HUES6 (cell line): ENCODE data around the gene NKAPL.

Experiments used
- H3K27ac ChIP-seq: 2 replicates; pipeline ENCODE4 v1.7.0; 2013; ENCODE audit warnings: low read depth, mild to moderate bottlenecking, low read length, inconsistent platforms
- H3K27me3 ChIP-seq: 2 replicates; pipeline ENCODE4 v1.6.1; 2013; ENCODE audit warnings: low read length; ENCODE audit not compliant: control insufficient read depth, insufficient read depth
- H3K36me3 ChIP-seq: 2 replicates; pipeline ENCODE4 v1.6.1; 2013; ENCODE audit warnings: low read length; ENCODE audit not compliant: control insufficient read depth, insufficient read depth
- H3K4me1 ChIP-seq: 2 replicates; pipeline ENCODE4 v1.6.1; 2013; ENCODE audit warnings: low read length; ENCODE audit not compliant: control insufficient read depth, insufficient read depth
- H3K4me3 ChIP-seq: 2 replicates; pipeline ENCODE4 v1.5.1; 2013; ENCODE audit warnings: low read depth, low read length
- H3K9ac ChIP-seq: one replicate; pipeline ENCODE4 v1.6.1; 2013; ENCODE audit warnings: mild to moderate bottlenecking, low read length
- H3K9me3 ChIP-seq: 2 replicates; pipeline ENCODE4 v1.6.1; 2013; ENCODE audit warnings: low read depth, low read length; ENCODE audit not compliant: control insufficient read depth, insufficient read depth

NKAPL gene

DNA sequence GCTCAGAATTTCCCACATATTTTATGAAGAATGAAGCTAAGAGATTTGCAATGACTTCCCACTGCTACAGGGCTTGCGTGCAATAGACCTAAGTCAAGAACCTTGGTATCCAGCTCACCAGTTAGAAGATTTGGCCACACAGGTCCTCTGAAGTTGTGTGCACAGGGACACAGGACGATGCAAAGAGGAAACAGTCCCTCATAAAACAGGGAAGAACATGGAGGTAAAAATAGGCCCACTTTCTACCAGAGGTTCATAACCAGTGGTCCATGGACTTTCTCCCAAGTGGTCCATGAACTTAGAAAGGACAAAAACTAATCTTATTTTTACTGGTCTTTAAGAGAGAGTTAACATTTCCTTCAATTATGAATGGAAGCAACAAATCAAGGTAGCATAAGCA lies 8.3 kb upstream of the NKAPL start:
- H3K9ac ChIP-seq = no peak overlapping the region
- peak overlapping the region; percentile 79 for H3K4me3 ChIP-seq
- no peaks in the 10 kb centered on the region for H3K27me3 ChIP-seq
- H3K9me3 ChIP-seq = no peaks in the 10 kb centered on the region
- no peak overlapping the region for H3K27ac ChIP-seq
- peaks cover 22% of the 10 kb centered on the region for H3K36me3 ChIP-seq
- H3K4me1 ChIP-seq = peaks cover 11% of the 10 kb centered on the region; the same call in 1 of the 2 replicates

DNA sequence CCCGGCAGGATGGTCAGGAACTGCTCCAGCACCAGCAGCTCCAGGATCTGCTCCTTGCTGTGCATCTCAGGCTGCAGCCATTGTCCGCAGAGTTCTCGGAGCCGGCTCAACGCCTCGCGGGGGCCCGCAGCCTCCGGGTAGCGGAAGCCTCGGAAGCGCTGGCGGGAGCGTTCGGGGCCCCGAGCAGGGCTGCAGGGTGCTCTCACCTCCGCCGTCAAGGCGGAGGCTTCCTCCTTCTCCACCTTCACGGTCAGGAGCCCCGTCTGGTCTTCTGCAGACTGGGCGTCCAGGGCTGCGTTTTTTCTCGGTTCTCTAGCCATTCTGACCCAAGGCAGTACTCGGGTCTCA lies 7.5 kb upstream of the NKAPL start:
- Histone ChIP-seq H3K4me3 (peak overlapping the region; percentile 79), H3K27ac (no peak overlapping the region; the same call in 1 of the 2 replicates), H3K27me3 (no peaks in the 10 kb centered on the region), H3K9ac (peak overlapping the region; percentile 74), H3K9me3 (no peaks in the 10 kb centered on the region), H3K36me3 (peaks cover 13% of the 10 kb centered on the region), H3K4me1 (peaks cover 11% of the 10 kb centered on the region; the same call in 1 of the 2 replicates)

DNA sequence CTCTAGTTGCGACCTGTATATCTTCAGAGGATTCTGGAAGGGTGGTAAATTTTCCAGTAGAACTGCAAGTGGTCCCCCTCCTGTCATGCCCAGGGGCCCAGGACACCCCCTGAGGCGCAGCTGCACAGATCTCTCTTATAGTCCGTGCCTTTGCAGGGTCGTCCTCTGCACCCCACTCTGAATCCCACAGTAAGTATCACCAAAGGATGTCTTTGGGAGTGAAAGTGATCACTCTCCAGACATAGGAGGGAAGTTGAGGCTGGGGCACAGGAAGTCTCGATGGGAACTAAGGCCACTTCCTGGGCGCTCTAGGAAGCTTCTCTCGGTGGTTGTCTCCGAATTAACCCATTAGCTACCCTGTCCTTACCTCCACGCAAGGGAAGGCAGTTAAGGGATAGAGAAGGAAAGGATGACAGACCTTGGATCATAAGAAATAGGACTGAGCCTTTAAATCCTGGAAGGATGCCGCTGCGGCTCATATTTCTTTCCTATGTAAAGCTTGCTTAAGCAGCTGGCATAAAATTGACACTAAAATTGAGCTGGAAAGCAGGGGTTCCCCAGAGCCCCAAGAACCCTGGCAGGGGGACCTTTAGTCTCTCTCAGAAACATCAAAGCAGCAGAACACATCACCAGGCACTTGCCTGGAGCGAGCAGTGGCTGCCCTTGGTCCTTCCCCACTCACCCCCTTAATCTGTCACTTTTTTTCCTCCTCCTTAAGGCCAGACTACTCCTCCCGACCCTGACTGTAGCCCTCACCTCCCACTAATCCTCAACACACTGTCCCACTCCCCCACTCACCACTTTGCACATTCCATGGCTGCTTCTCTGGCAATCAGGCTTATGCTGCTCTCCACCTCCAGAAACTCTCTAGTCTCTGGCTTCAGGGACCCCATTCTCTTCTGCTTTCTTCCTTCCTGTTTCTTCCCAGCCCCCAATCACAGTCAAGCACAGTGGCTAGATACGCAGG lies 6.8 kb upstream of the NKAPL start, which contains the start of gene ZKSCAN4:
Gene ZKSCAN4, minus strand, starts transcription at position 261 of the 967 bp plus-strand sequence. CDS start 289 bp downstream, outside the sequence.
- Histone ChIP-seq H3K9ac (peak within 1 kb of the TSS; percentile 74), H3K36me3 (peaks cover 10% of the 10 kb centered on the region; the same call in 1 of the 2 replicates), H3K4me3 (peak within 1 kb of the TSS; percentile 79), H3K4me1 (peaks cover 11% of the 10 kb centered on the region; the same call in 1 of the 2 replicates), H3K27ac (no peak within 1 kb of the TSS; the same call in 1 of the 2 replicates), H3K9me3 (no peaks in the 10 kb centered on the region), H3K27me3 (no peaks in the 10 kb centered on the region)

DNA sequence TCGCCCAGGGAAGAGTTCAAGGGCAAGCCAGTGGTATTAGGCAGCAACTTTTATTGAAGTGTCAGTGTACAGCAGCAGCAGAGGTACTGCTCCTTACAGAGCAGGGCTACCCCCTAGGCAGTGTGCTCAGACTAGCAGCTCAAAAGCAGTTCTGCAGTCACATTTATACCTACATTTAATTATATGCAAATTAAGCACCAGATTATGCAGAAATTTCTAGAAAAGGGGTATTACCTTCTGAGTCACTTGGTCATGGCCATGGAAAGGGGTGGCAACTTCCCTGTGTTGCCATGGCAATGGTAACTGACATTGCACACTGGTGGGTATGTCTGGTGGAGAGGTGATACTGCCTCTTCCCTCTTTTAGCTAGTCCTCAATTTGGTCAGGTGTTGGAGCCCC lies 5.0 kb upstream of the NKAPL start:
- no peaks in the 10 kb centered on the region for H3K9me3 ChIP-seq
- H3K36me3 ChIP-seq = no peaks in the 10 kb centered on the region
- no peak overlapping the region for H3K4me3 ChIP-seq
- H3K27ac ChIP-seq = no peak overlapping the region
- peaks cover 7% of the 10 kb centered on the region for H3K27me3 ChIP-seq
- peaks cover 11% of the 10 kb centered on the region; the same call in 1 of the 2 replicates for H3K4me1 ChIP-seq
- H3K9ac ChIP-seq = no peak overlapping the region

DNA sequence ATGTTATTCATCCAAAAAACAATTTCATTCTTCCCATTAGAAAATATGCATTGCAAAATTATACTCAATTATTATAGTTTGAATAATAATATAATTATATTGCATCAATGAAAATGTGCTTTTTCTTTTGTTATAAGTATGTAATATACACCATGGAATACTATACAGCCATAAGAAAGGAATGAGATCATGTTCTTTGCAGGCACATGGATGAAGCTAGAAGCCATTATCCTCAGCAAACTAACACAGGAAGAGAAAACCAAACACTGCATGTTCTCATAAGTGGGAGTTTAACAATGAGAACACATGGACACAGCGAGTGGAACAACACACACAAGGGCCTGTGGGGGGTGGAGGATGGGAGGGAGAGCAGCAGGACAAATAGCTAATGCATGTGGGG lies 2.1 kb upstream of the NKAPL start:
- Histone ChIP-seq H3K9me3 (no peaks in the 10 kb centered on the region), H3K36me3 (no peaks in the 10 kb centered on the region), H3K4me3 (no peak overlapping the region), H3K4me1 (peaks cover 5% of the 10 kb centered on the region; the same call in 1 of the 2 replicates), H3K9ac (no peak overlapping the region), H3K27me3 (peaks cover 12% of the 10 kb centered on the region), H3K27ac (no peak overlapping the region)

DNA sequence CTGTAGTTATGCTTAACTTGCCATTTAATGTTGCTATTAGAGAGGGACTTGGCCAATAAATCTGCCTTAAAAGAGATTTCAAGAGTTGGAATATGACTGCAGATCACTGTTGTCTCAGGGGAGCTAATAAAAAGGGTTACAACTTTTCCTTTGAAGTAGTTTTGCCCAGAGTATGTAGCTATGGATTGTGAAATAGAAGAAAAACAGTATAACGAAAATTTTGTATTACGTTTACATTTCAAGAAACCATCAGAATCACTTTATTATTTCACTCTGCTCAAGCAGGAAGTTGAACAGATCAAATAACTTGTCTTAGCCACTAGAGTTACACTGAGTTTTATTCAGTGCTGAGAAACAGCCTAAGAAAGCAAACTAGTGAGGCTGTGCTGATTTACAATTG lies 4.8 kb downstream of the NKAPL start:
- H3K36me3 ChIP-seq = no peaks in the 10 kb centered on the region

DNA sequence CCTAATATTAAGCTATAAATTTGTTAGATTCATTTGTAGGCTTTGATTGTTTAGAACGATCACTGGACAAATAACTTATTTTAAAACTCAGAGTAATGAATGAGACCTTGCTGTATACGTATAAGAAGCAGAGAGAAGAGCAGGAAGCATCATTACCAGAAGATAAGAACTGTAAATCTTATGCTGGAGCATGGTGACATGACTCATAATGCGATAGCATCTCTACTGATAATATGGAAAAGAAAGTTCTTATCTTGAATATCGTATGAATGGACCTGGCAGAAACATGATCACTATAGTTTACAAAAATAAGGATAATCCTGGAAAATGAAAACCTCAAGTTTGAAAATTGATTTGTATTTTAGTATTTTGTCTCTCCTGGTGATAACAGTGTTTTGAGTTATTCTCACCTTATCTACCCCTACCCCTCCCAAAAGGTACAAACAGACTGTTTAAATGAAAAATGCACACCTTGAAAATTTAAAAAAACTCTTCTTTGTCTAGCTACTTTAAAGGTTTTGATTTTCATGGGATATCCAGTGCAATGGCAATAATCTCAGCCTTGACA lies 5.8 kb downstream of the NKAPL start:
- Histone ChIP-seq H3K9ac (no peak overlapping the region), H3K27me3 (no peaks in the 10 kb centered on the region; the same call in none of the 2 replicates), H3K4me1 (0 out of 2 replicates have a peak, but pooled peaks cover 3% of the 10 kb centered on the region), H3K9me3 (no peaks in the 10 kb centered on the region), H3K36me3 (no peaks in the 10 kb centered on the region), H3K4me3 (no peak overlapping the region), H3K27ac (no peak overlapping the region)

More for the DNA sequence above, 4.8 kb downstream of the NKAPL start:
- Histone ChIP-seq H3K4me3 (no peak overlapping the region), H3K27me3 (peaks cover 8% of the 10 kb centered on the region), H3K27ac (no peak overlapping the region), H3K9me3 (no peaks in the 10 kb centered on the region), H3K4me1 (0 out of 2 replicates have a peak, but pooled peaks cover 3% of the 10 kb centered on the region), H3K9ac (no peak overlapping the region)

DNA sequence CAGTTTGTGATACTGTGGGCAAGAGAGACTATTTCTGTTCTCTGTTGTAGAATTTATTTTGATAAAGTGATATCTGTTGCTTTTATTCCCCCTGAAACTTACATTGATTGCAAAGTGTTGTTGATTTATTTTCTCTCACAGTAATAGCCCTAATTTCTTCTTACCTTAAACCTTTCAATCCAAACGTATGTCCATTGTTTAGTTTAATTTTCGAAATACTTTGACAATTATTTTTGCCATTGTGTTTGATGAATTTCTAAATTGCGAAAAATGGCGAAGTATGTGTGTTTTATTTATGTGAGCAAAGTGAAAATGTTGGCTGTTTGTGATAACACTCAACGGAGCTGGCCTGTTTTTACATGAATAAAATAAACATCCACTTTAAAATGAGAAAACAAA lies 7.5 kb downstream of the NKAPL start:
- H3K4me3 ChIP-seq = peak overlapping the region; percentile 84
- no peaks in the 10 kb centered on the region for H3K9me3 ChIP-seq
- no peaks in the 10 kb centered on the region for H3K36me3 ChIP-seq
- no peak overlapping the region for H3K27ac ChIP-seq
- 0 out of 2 replicates have a peak, but pooled peaks cover 3% of the 10 kb centered on the region for H3K4me1 ChIP-seq
- no peaks in the 10 kb centered on the region; the same call in 1 of the 2 replicates for H3K27me3 ChIP-seq
- H3K9ac ChIP-seq = no peak overlapping the region

DNA sequence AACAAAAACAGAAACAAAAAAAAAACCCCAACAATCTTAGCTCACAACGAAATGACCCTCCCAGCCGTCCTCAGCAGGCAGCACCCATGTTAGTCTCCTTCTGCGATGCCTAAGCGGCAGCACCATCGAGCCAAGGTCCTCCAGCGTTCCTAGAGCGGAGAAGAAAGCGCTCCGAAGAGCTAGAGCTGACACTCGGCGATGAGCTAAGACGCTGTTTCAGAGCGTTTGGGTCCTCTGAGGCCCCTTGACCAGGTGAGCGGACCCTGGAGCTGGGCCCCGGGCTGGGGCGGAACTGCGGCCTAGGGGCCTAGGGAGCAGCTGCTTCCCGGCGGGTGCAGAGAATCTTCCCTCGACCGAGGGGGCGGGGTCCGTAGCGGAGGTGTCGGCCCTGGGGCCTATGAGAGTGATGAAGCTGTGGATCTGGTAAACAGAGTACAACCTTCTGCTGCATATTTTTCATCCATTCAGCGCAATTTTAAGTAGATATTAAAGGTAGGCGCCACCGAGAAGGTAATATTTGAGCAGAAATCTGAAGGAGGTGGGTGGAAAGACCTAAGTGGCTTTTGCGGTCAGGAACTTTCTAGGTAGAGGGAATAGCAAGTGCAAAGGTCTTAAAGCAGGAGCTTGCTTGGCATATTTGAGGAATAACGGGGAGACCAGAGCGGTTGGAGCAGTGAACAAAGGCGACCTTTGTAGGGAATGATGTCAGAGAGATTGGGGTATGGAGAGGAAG lies 8.0 kb downstream of the NKAPL start, which contains the start of gene ZSCAN26:
Gene ZSCAN26, plus strand, starts transcription at position 182 of the 733 bp plus-strand sequence. CDS start 4,777 bp downstream, outside the sequence.
- no peaks in the 10 kb centered on the region for H3K9me3 ChIP-seq
- no peak within 1 kb of the TSS for H3K27ac ChIP-seq
- H3K27me3 ChIP-seq = no peaks in the 10 kb centered on the region; the same call in 1 of the 2 replicates
- 0 out of 2 replicates have a peak, but pooled peaks cover 3% of the 10 kb centered on the region for H3K4me1 ChIP-seq
- peak within 1 kb of the TSS; percentile 84 for H3K4me3 ChIP-seq
- peak within 1 kb of the TSS; percentile 79 for H3K9ac ChIP-seq
- peaks cover 4% of the 10 kb centered on the region for H3K36me3 ChIP-seq

DNA sequence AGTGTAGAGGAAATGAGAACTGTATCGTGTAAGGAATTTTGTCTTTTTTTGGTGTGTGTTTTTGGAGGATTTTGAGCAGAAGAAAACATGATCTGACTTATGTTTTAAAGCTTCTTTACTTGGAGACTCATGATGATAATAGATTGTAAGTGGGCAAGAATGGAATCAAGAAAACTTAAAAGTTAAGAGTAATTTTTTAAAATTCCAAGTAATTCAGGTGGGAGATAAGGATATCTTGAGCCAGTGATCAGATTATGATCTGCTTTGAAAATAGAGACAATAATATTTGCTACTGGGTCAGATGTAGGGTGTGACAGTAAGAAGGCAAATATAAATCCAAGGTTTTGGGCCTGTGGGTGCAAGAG lies 8.6 kb downstream of the NKAPL start:
- H3K4me1 ChIP-seq = 0 out of 2 replicates have a peak, but pooled peaks cover 3% of the 10 kb centered on the region
- no peak overlapping the region for H3K27ac ChIP-seq
- H3K9me3 ChIP-seq = no peaks in the 10 kb centered on the region
- H3K27me3 ChIP-seq = no peaks in the 10 kb centered on the region; the same call in 1 of the 2 replicates
- peak overlapping the region; percentile 79 for H3K9ac ChIP-seq
- H3K36me3 ChIP-seq = peaks cover 10% of the 10 kb centered on the region
- peak overlapping the region; percentile 84 for H3K4me3 ChIP-seq
